Measurements from ENCODE around the gene FOLH1.
"Not testable (repeated sequence)": the region's sequence is repeated elsewhere in the genome, so short reads cannot be mapped to it uniquely, and the experiment has no call there.

- TF ChIP-seq CTCF (IDR thresholded peaks at IDR 0.05; ENCODE audit: low read length); EZH2 (IDR thresholded peaks at IDR 0.05; ENCODE audit: borderline replicate concordance, low read length): not testable (repeated sequence)
Measured at GRCh38 chr11:49230534-49230933, 22.1 kb upstream of the FOLH1 start.

All from OCI-LY1 (cell line).